Peyer's patch (tissue), 4 donors: ENCODE data around the gene ST8SIA5.

Source experiments
- POLR2A ChIP-seq, 2 donors: fragments of 450-650 bp; IDR thresholded peaks; one replicate each; pipeline ENCODE4 v1.5.1; 2017; ENCODE audit warnings: antibody characterized with exemption in 2 of 2, mild to moderate bottlenecking in 2 of 2, moderate library complexity in 2 of 2
- TF ChIP-seq, protein P1 (sequence below), 6 experiments: fragments of 450-650 bp in 4 of 6; fragments of 200-600 bp in 2 of 6; sonication (generic) in 1 of 6; IDR thresholded peaks; one replicate each; pipeline ENCODE4 v1.5.1; 2017 to 2019; ENCODE audit warnings: antibody characterized with exemption in 6 of 6, mild to moderate bottlenecking in 3 of 6, moderate library complexity in 1 of 6

DNA sequence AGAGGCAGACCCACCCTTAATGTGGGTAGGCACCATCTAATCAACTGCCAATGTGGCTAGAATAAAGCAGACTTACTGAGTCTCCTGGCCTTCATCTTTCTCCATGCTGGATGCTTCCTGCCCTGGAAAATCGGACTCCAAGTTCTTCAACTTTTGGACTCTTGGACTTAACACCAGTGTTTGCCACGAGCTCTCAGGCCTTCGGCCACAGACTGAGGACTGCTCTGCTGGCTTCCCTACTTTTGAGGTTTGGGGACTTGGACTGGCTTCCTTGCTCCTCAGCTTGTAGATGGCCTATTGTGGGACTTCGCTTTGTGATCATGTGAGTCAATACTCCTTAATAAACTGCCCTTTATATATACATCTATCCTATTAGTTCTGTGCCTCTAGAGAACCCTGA is 21.9 kb downstream of the ST8SIA5 start:
- TF ChIP-seq, protein P1, sequence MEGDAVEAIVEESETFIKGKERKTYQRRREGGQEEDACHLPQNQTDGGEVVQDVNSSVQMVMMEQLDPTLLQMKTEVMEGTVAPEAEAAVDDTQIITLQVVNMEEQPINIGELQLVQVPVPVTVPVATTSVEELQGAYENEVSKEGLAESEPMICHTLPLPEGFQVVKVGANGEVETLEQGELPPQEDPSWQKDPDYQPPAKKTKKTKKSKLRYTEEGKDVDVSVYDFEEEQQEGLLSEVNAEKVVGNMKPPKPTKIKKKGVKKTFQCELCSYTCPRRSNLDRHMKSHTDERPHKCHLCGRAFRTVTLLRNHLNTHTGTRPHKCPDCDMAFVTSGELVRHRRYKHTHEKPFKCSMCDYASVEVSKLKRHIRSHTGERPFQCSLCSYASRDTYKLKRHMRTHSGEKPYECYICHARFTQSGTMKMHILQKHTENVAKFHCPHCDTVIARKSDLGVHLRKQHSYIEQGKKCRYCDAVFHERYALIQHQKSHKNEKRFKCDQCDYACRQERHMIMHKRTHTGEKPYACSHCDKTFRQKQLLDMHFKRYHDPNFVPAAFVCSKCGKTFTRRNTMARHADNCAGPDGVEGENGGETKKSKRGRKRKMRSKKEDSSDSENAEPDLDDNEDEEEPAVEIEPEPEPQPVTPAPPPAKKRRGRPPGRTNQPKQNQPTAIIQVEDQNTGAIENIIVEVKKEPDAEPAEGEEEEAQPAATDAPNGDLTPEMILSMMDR (IDR thresholded peaks at IDR 0.05): no peak
- TF ChIP-seq POLR2A (IDR thresholded peaks at IDR 0.05): no peak
